ENCODE data around the gene EDARADD. TPM values are rescaled to one million over a fixed set of nuclear protein-coding genes. Genes with fewer than 3 reads are reported as not detected.

EDARADD gene
- total and polyA plus RNA-seq, 2 of the 8 experiments (the other 6 are each of a cell fraction or from before 2014, with no cell fraction given), result 3.4 to 6.1 TPM

- TF ChIP-seq EZH2 (IDR thresholded peaks at IDR 0.05; ENCODE audit: low read depth, low read length, severe bottlenecking) (no peak), PHF8 (conservative IDR thresholded peaks at IDR 0.05; ENCODE audit: low read depth, low read length) (no peak), SP4 (IDR thresholded peaks at IDR 0.05; ENCODE audit: low read length) (no peak), ZNF274 (IDR thresholded peaks at IDR 0.05; ENCODE audit: borderline replicate concordance, extremely low read depth, low read length) (no peak)
These were observed 44.5 kb downstream of the EDARADD start (continued) for GRCh38 chr1:236438614-236439013.
